ENCODE data around the gene GP2. TPM values are rescaled to one million over a fixed set of nuclear protein-coding genes. Genes with fewer than 3 reads are reported as not detected.

The GP2 gene
- total RNA-seq, 4 donors from 2014 or later = not detected

- in situ Hi-C loops (cut with MboI; ENCODE audit: low sequenced_read_pairs in 4 of 4) = no loop called here
- H3K36me3 ChIP-seq = no peaks in the 10 kb centered on the region
- H3K9me3 ChIP-seq = no peaks in the 10 kb centered on the region
- TF ChIP-seq POLR2A (IDR thresholded peaks at IDR 0.05) (no peak), CTCF (IDR thresholded peaks at IDR 0.05 in 4 of 5, conservative IDR thresholded peaks at IDR 0.05 in 1 of 5) (no peak)
- H3K27me3 ChIP-seq = no peaks in the 10 kb centered on the region
- DNase-seq (no peak), ATAC-seq (no peak)
- H3K4me1 ChIP-seq = no peaks in the 10 kb centered on the region
- no peak overlapping the region for H3K4me3 ChIP-seq
- H3K27ac ChIP-seq = no peak overlapping the region
- intact Hi-C loops (cut with DNase I; ENCODE audit: low total_unique reads) = no loop called here
Measured at GRCh38 chr16:20291208-20292206, 35.8 kb downstream of the GP2 start.

DNA sequence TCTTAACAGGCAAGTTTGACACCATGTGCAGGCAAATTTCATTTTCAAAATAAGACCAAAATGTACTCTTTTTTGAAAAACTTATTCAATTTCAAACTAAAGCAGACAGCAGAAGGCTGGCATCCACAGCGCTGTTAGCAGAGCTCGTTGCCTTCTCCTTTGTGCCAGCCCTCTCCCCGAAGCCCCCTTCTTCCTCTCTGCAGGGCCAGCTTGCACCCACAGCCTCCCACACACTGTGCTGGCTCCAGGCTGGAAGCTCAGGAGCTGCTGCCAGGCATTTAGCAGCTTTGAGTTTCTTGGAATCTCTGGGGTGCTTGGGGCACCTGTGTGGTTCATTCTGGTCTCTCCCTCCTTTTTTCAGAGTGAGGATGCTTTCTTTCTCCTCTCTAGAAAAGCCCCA is 37.7 kb downstream of the GP2 start:
- intact Hi-C loops (cut with DNase I; ENCODE audit: low total_unique reads) (no loop called here), in situ Hi-C loops (cut with MboI; ENCODE audit: low sequenced_read_pairs in 4 of 4) (no loop called here)
- no peak for ATAC-seq

DNA sequence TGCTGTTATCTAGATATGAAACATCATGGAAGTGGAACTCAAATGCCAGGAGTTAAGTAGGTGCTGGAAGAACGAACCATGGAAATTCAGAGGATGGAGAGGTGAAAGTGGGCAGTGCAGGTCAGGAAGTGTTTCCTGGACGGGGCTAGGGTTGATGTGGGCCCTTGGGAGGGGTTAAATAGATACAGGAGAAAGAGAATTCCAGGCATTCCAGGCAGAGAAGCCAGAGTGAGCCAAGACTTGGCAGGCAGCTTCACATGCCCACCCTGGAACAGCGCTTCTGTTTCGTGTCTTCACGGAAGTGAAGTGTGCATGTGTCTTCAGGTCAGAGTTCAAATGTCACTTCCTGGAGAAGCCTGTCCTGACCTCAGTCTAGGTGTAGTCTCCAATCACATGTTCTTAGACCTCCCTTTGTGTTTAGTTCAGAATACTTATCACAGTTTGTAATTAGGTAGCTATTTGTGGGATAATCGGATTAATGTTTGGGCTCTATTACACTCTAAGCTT is 41.3 kb downstream of the GP2 start:
- no peaks in the 10 kb centered on the region for H3K36me3 ChIP-seq
- TF ChIP-seq POLR2A (IDR thresholded peaks at IDR 0.05) = no peak
- TF ChIP-seq CTCF (IDR thresholded peaks at IDR 0.05 in 4 of 5, conservative IDR thresholded peaks at IDR 0.05 in 1 of 5) = no peak
- intact Hi-C loops (cut with DNase I; ENCODE audit: low total_unique reads) (no loop called here), in situ Hi-C loops (cut with MboI; ENCODE audit: low sequenced_read_pairs in 4 of 4) (no loop called here)
- DNase-seq (no peak), ATAC-seq (no peak)
- no peak overlapping the region for H3K4me3 ChIP-seq
- H3K27ac ChIP-seq = no peak overlapping the region
- H3K4me1 ChIP-seq = no peaks in the 10 kb centered on the region
- no peaks in the 10 kb centered on the region for H3K9me3 ChIP-seq
- H3K27me3 ChIP-seq = no peaks in the 10 kb centered on the region

More for the DNA sequence above, 37.7 kb downstream of the GP2 start:
- DNase-seq = no peak
- no peak overlapping the region for H3K4me3 ChIP-seq
- H3K9me3 ChIP-seq = no peaks in the 10 kb centered on the region
- H3K4me1 ChIP-seq = no peaks in the 10 kb centered on the region
- H3K27ac ChIP-seq = no peak overlapping the region
- no peaks in the 10 kb centered on the region for H3K36me3 ChIP-seq
- TF ChIP-seq POLR2A (IDR thresholded peaks at IDR 0.05) = no peak
- TF ChIP-seq CTCF (IDR thresholded peaks at IDR 0.05 in 4 of 5, conservative IDR thresholded peaks at IDR 0.05 in 1 of 5) = no peak
- no peaks in the 10 kb centered on the region for H3K27me3 ChIP-seq

- Histone ChIP-seq H3K4me1 (no peaks in the 10 kb centered on the region), H3K4me3 (no peak overlapping the region), H3K9me3 (no peaks in the 10 kb centered on the region), H3K27me3 (no peaks in the 10 kb centered on the region), H3K36me3 (no peaks in the 10 kb centered on the region), H3K27ac (no peak overlapping the region)
- no peak for DNase-seq
- no peak for TF ChIP-seq CTCF (IDR thresholded peaks at IDR 0.05 in 4 of 5, conservative IDR thresholded peaks at IDR 0.05 in 1 of 5)
- TF ChIP-seq POLR2A (IDR thresholded peaks at IDR 0.05) = no peak
- in situ Hi-C loops (cut with MboI; ENCODE audit: low sequenced_read_pairs in 4 of 4) (no loop called here), intact Hi-C loops (cut with DNase I; ENCODE audit: low total_unique reads) (no loop called here)
- no peak for ATAC-seq
Measured at GRCh38 chr16:20280259-20280658, 47.1 kb downstream of the GP2 start.

Data from gastrocnemius medialis (tissue), 4 donors.